NK-92 (cell line): ENCODE data around the gene DLG1.

Source experiments
- DNase-seq: peaks from one replicate; lab custom pipeline; 2025; ENCODE audit not compliant: unreplicated experiment; lab: John Stamatoyannopoulos, UW

The DLG1 gene

GRCh38 chr3:197183582-197183981 is 114.8 kb downstream of the DLG1 start:
- no peak for DNase-seq

- no peak for DNase-seq
These were observed 116.7 kb downstream of the DLG1 start for GRCh38 chr3:197181741-197182140.

GRCh38 chr3:197178998-197179397 is 119.4 kb downstream of the DLG1 start:
- DNase-seq: no peak

GRCh38 chr3:197175503-197175902 is 122.9 kb downstream of the DLG1 start:
- DNase-seq: no peak

GRCh38 chr3:197174927-197175326 is 123.5 kb downstream of the DLG1 start:
- DNase-seq: no peak

GRCh38 chr3:197173620-197174019 is 124.8 kb downstream of the DLG1 start:
- DNase-seq: no peak

- DNase-seq: no peak
These were observed 126.8 kb downstream of the DLG1 start for GRCh38 chr3:197171481-197172067.

GRCh38 chr3:197169028-197169427 is 129.4 kb downstream of the DLG1 start:
- no peak for DNase-seq

- no peak for DNase-seq
These were observed 129.8 kb downstream of the DLG1 start for GRCh38 chr3:197168606-197169005.

GRCh38 chr3:197168063-197168462 is 130.3 kb downstream of the DLG1 start:
- no peak for DNase-seq

- no peak for DNase-seq
These were observed 130.9 kb downstream of the DLG1 start for GRCh38 chr3:197167549-197167948.

GRCh38 chr3:197165890-197166289 is 132.5 kb downstream of the DLG1 start:
- no peak for DNase-seq

GRCh38 chr3:197155046-197155445 is 143.4 kb downstream of the DLG1 start:
- no peak for DNase-seq

- no peak for DNase-seq
These were observed 146.8 kb downstream of the DLG1 start for GRCh38 chr3:197151580-197151979.

GRCh38 chr3:197149528-197149927 is 148.9 kb downstream of the DLG1 start:
- no peak for DNase-seq

GRCh38 chr3:197144188-197144587 is 154.2 kb downstream of the DLG1 start:
- DNase-seq: no peak

GRCh38 chr3:197139586-197139985 is 158.8 kb downstream of the DLG1 start:
- no peak for DNase-seq

GRCh38 chr3:197137751-197138150 is 160.7 kb downstream of the DLG1 start:
- DNase-seq: no peak

GRCh38 chr3:197136744-197137143 is 161.7 kb downstream of the DLG1 start:
- DNase-seq: no peak

GRCh38 chr3:197135212-197135611 is 163.2 kb downstream of the DLG1 start:
- no peak for DNase-seq

GRCh38 chr3:197132916-197133530 is 165.4 kb downstream of the DLG1 start:
- DNase-seq: no peak

- DNase-seq: no peak
These were observed 172.8 kb downstream of the DLG1 start for GRCh38 chr3:197125636-197126035.

- no peak for DNase-seq
These were observed 173.7 kb downstream of the DLG1 start for GRCh38 chr3:197124713-197125112.
